OCI-LY1 (cell line): ENCODE data around the gene STK39.

Experiments used
- H2AFZ ChIP-seq: fragments of 200-600 bp; sonication (generic), shearing (Covaris generic); 2 replicates; pipeline ENCODE4 v1.6.0; 2014; ENCODE audit warnings: antibody characterized with exemption, mild to moderate bottlenecking, low read length
- H3F3A ChIP-seq: fragments of 200-600 bp; sonication (generic), shearing (Covaris generic); 2 replicates; pipeline ENCODE4 v1.6.0; 2014; ENCODE audit warnings: mild to moderate bottlenecking, antibody characterized with exemption, low read length, moderate library complexity; ENCODE audit not compliant: insufficient read depth
- H3K27ac ChIP-seq: fragments of 200-600 bp; sonication (generic); 2 replicates; pipeline ENCODE4 v1.5.1; 2014; ENCODE audit warnings: low read length, mixed run types, mild to moderate bottlenecking, low read depth; ENCODE audit not compliant: poor library complexity, severe bottlenecking
- H3K27me3 ChIP-seq: fragments of 200-600 bp; sonication (generic); 2 replicates; pipeline ENCODE4 v1.6.0; 2014; ENCODE audit warnings: antibody characterized with exemption, mild to moderate bottlenecking, low read length, moderate library complexity; ENCODE audit not compliant: insufficient read depth
- H3K36me3 ChIP-seq: fragments of 200-600 bp; sonication (generic); 2 replicates; pipeline ENCODE4 v1.6.1; 2014; ENCODE audit warnings: mild to moderate bottlenecking, antibody characterized with exemption, low read length, moderate library complexity, mixed read lengths; ENCODE audit not compliant: insufficient read depth
- H3K4me1 ChIP-seq: fragments of 200-600 bp; sonication (generic); 2 replicates; pipeline ENCODE4 v1.5.1; 2014; ENCODE audit warnings: mild to moderate bottlenecking, low read length, moderate library complexity; ENCODE audit not compliant: insufficient read depth, severe bottlenecking
- H3K4me2 ChIP-seq: fragments of 200-600 bp; sonication (generic), shearing (Covaris generic); 2 replicates; pipeline ENCODE4 v1.6.1; 2014; ENCODE audit warnings: low read length
- H3K4me3 ChIP-seq: fragments of 200-600 bp; sonication (generic); 2 replicates; pipeline ENCODE4 v1.5.1; 2014; ENCODE audit warnings: low read length, low read depth, mild to moderate bottlenecking, mixed read lengths; ENCODE audit not compliant: poor library complexity, severe bottlenecking
- H3K79me2 ChIP-seq: fragments of 200-600 bp; shearing (Covaris generic); 2 replicates; pipeline ENCODE4 v1.6.1; 2016; ENCODE audit warnings: mixed run types, low read length, mixed read lengths; ENCODE audit not compliant: insufficient read depth
- H3K9ac ChIP-seq: fragments of 200-600 bp; sonication (generic), shearing (Covaris generic); 2 replicates; pipeline ENCODE4 v1.6.1; 2014; ENCODE audit warnings: mild to moderate bottlenecking, low read length, mixed read lengths
- H3K9me2 ChIP-seq: fragments of 200-600 bp; sonication (generic), shearing (Covaris generic); 2 replicates; pipeline ENCODE4 v1.6.1; 2014; ENCODE audit warnings: low read depth, mild to moderate bottlenecking, low read length, mixed read lengths
- H3K9me3 ChIP-seq: fragments of 200-600 bp; shearing (Covaris generic); 2 replicates; pipeline ENCODE4 v1.6.1; 2014; ENCODE audit warnings: low read length, mixed read lengths
- H4K20me1 ChIP-seq: fragments of 200-600 bp; sonication (generic), shearing (Covaris generic); 2 replicates; pipeline ENCODE4 v1.6.0; 2016; ENCODE audit warnings: mild to moderate bottlenecking, low read length; ENCODE audit not compliant: insufficient read depth
- CTCF ChIP-seq: fragments of 200-600 bp; sonication (generic), shearing (Covaris generic); IDR thresholded peaks from 2 replicates; pipeline ENCODE4 v1.5.1; 2017; ENCODE audit warnings: mild to moderate bottlenecking, antibody characterized with exemption, low read length, moderate library complexity, mixed read lengths
- EZH2 ChIP-seq: fragments of 200-600 bp; sonication (generic), shearing (Covaris generic); IDR thresholded peaks from 2 replicates; pipeline ENCODE4 v1.8.0; 2017; ENCODE audit warnings: borderline replicate concordance, mixed run types, mild to moderate bottlenecking, antibody characterized with exemption, low read length, moderate library complexity, mixed read lengths

STK39 gene

GRCh38 chr2:167950571-167950970 lies 296.8 kb downstream of the STK39 start:
- H4K20me1 ChIP-seq, result no peaks in the 10 kb centered on the region
- no peak overlapping the region for H3K4me3 ChIP-seq
- H3F3A ChIP-seq, result no peaks in the 10 kb centered on the region
- no peak overlapping the region for H2AFZ ChIP-seq
- H3K9me3 ChIP-seq, result no peaks in the 10 kb centered on the region
- no peaks in the 10 kb centered on the region for H3K9me2 ChIP-seq
- no peaks in the 10 kb centered on the region for H3K79me2 ChIP-seq
- no peak for TF ChIP-seq EZH2
- TF ChIP-seq CTCF, result no peak
- no peaks in the 10 kb centered on the region for H3K27me3 ChIP-seq
- H3K4me2 ChIP-seq, result no peak overlapping the region
- H3K36me3 ChIP-seq, result 0 out of 2 replicates have a peak, but pooled peaks cover 3% of the 10 kb centered on the region
- H3K9ac ChIP-seq, result no peak overlapping the region
- H3K4me1 ChIP-seq, result no peaks in the 10 kb centered on the region
- H3K27ac ChIP-seq, result no peak overlapping the region

- Histone ChIP-seq H3K4me1 (no peaks in the 10 kb centered on the region), H3K79me2 (no peaks in the 10 kb centered on the region), H3K9me2 (no peaks in the 10 kb centered on the region), H4K20me1 (no peaks in the 10 kb centered on the region), H3K36me3 (no peaks in the 10 kb centered on the region), H3K9ac (no peak overlapping the region), H3K27ac (no peak overlapping the region), H3K9me3 (no peaks in the 10 kb centered on the region), H3F3A (no peaks in the 10 kb centered on the region), H3K27me3 (no peaks in the 10 kb centered on the region), H2AFZ (no peak overlapping the region), H3K4me3 (no peak overlapping the region), H3K4me2 (no peak overlapping the region)
- TF ChIP-seq CTCF (no peak), EZH2 (no peak)
Observed at GRCh38 chr2:167946441-167946841, 301.0 kb downstream of the STK39 start.

- Histone ChIP-seq H3K36me3 (no peaks in the 10 kb centered on the region), H3K79me2 (no peaks in the 10 kb centered on the region), H2AFZ (no peak overlapping the region), H3F3A (no peaks in the 10 kb centered on the region), H3K9ac (no peak overlapping the region), H3K4me2 (no peak overlapping the region), H3K9me3 (no peaks in the 10 kb centered on the region), H4K20me1 (no peaks in the 10 kb centered on the region), H3K27me3 (no peaks in the 10 kb centered on the region), H3K4me3 (no peak overlapping the region), H3K4me1 (no peaks in the 10 kb centered on the region), H3K9me2 (no peaks in the 10 kb centered on the region), H3K27ac (no peak overlapping the region)
- no peak for TF ChIP-seq EZH2
- no peak for TF ChIP-seq CTCF
Observed at GRCh38 chr2:167945660-167946368, 301.6 kb downstream of the STK39 start.
